HepG2 (cell line): ENCODE data around the gene DPH3. TPM values are rescaled to one million over a fixed set of nuclear protein-coding genes. Genes with fewer than 3 reads are reported as not detected.

Experiments
- CEBPB ChIP-seq: IDR thresholded peaks from 2 replicates; pipeline ENCODE4 v1.6.1; 2011; ENCODE audit warnings: low read depth, low read length, improper control_type of control experiment, borderline replicate concordance
- CENPBD1 ChIP-seq: sonication (generic); formaldehyde crosslinking; IDR thresholded peaks from 2 replicates; pipeline ENCODE4 v1.8.0; 2022; ENCODE audit warnings: missing genetic modification reagents, low read depth, mild to moderate bottlenecking, borderline replicate concordance
- GTF3A ChIP-seq: sonication (generic); formaldehyde crosslinking; conservative IDR thresholded peaks from 2 replicates; pipeline ENCODE4 v1.4.0; 2020; ENCODE audit warnings: mild to moderate bottlenecking, missing genetic modification reagents
- IKZF5 ChIP-seq: IDR thresholded peaks from 2 replicates; pipeline ENCODE4 v1.6.1; 2018; ENCODE audit warnings: missing genetic modification reagents, mild to moderate bottlenecking, missing compliant biosample characterization
- KLF12 ChIP-seq: sonication (generic); formaldehyde crosslinking; IDR thresholded peaks from 2 replicates; pipeline ENCODE4 v1.4.0; 2020; ENCODE audit warnings: missing genetic modification reagents, borderline replicate concordance
- MED13 ChIP-seq: sonication (generic); formaldehyde crosslinking; IDR thresholded peaks from 2 replicates; pipeline ENCODE4 v1.5.0; 2020; ENCODE audit warnings: missing genetic modification reagents
- NFYC ChIP-seq: IDR thresholded peaks from 2 replicates; pipeline ENCODE4 v1.6.1; 2016; ENCODE audit warnings: missing genetic modification reagents, missing compliant biosample characterization
- PITX1 ChIP-seq: sonication (generic); formaldehyde crosslinking; IDR thresholded peaks from 2 replicates; pipeline ENCODE4 v1.5.1; 2020; ENCODE audit warnings: mild to moderate bottlenecking, missing genetic modification reagents
- RARA ChIP-seq: IDR thresholded peaks from 2 replicates; pipeline ENCODE4 v1.6.1; 2016; ENCODE audit warnings: missing genetic modification reagents, missing compliant biosample characterization
- SIN3A ChIP-seq: IDR thresholded peaks from 2 replicates; pipeline ENCODE4 v1.6.1; 2011; ENCODE audit warnings: low read depth, mild to moderate bottlenecking, control low read depth, low read length, borderline replicate concordance
- SRF ChIP-seq: IDR thresholded peaks from 2 replicates; pipeline ENCODE4 v1.6.1; 2011; ENCODE audit warnings: mild to moderate bottlenecking, low read depth, low read length, moderate library complexity
- U2AF1 ChIP-seq: fragments of 200-400 bp; formaldehyde crosslinking; optimal IDR thresholded peaks from 2 replicates; pipeline ENCODE3; 2017; ENCODE audit warnings: mild to moderate bottlenecking, low read depth, low read length
- ZFP36L1 ChIP-seq: sonication (generic); formaldehyde crosslinking; IDR thresholded peaks from 2 replicates; pipeline ENCODE4 v1.8.0; 2022; ENCODE audit warnings: mild to moderate bottlenecking, missing genetic modification reagents, moderate library complexity
- ZNF251 ChIP-seq: sonication (generic); formaldehyde crosslinking; IDR thresholded peaks from 2 replicates; pipeline ENCODE4 v1.9.0; 2021; ENCODE audit warnings: mild to moderate bottlenecking, missing genetic modification reagents
- ZNF354B ChIP-seq: sonication (generic); formaldehyde crosslinking; IDR thresholded peaks from 2 replicates; pipeline ENCODE4 v1.8.0; 2022; ENCODE audit warnings: mild to moderate bottlenecking, missing genetic modification reagents
- ZNF530 ChIP-seq: sonication (generic); formaldehyde crosslinking; IDR thresholded peaks from 2 replicates; pipeline ENCODE4 v1.5.0; 2020; ENCODE audit warnings: low read depth, mild to moderate bottlenecking, missing genetic modification reagents
- ZNF720 ChIP-seq: sonication (generic); formaldehyde crosslinking; IDR thresholded peaks from 2 replicates; pipeline ENCODE4 v1.4.0; 2020; ENCODE audit warnings: missing genetic modification reagents
- ZNF768 ChIP-seq: sonication (generic); formaldehyde crosslinking; IDR thresholded peaks from 2 replicates; pipeline ENCODE4 v1.4.0; 2020; ENCODE audit warnings: missing genetic modification reagents
- ZNF773 ChIP-seq: sonication (generic); formaldehyde crosslinking; IDR thresholded peaks from 2 replicates; pipeline ENCODE4 v1.4.0; 2020; ENCODE audit warnings: missing genetic modification reagents, borderline replicate concordance
- ZNF792 ChIP-seq: IDR thresholded peaks from 2 replicates; pipeline ENCODE4 v1.6.1; 2016
- polyA plus RNA-seq, 8 experiments: library from polyadenylated mRNA; depleted of rRNA in 3 of 8; stranded (reverse) in 7 of 8; unstranded in 1 of 8; fragments of >200 nt; fragmentation: Illumina TruSeq in 4 of 8; extraction: Trizol in 4 of 8; gene quantifications; 2 replicates each; pipeline versions ENCODE4 v1.2.1 to v1.2.3, GENCODE V29; 2011 to 2016; ENCODE audit warnings: low read depth in 4 of 8, missing spikeins in 1 of 8, mixed read lengths in 1 of 8; ENCODE audit not compliant: insufficient read depth in 1 of 8
- total RNA-seq, 5 experiments: library from RNA; depleted of rRNA; stranded (reverse); fragments of >200 nt; fragmentation: Illumina TruSeq; extraction: Trizol; gene quantifications; 2 replicates each; pipeline ENCODE4 v1.2.3, GENCODE V29; 2016; ENCODE audit warnings: low read depth in 1 of 5
- TF ChIP-seq, protein P1 (sequence below): sonication (generic); formaldehyde crosslinking; IDR thresholded peaks from 2 replicates; pipeline ENCODE4 v1.5.0; 2020; ENCODE audit warnings: mild to moderate bottlenecking, missing genetic modification reagents
- TF ChIP-seq, protein P2 (sequence below): sonication (generic); formaldehyde crosslinking; IDR thresholded peaks from 2 replicates; pipeline ENCODE4 v1.5.1; 2020; ENCODE audit warnings: missing genetic modification reagents, mild to moderate bottlenecking, borderline replicate concordance
- TF ChIP-seq, protein P3 (sequence below): sonication (generic); formaldehyde crosslinking; IDR thresholded peaks from 2 replicates; pipeline ENCODE4 v1.4.0; 2020; ENCODE audit warnings: mild to moderate bottlenecking, missing genetic modification reagents

DPH3 gene
- total and polyA plus RNA-seq, 2 of the 13 experiments (the other 11 are each of a cell fraction or from before 2014, with no cell fraction given): 18.3 to 21.6 TPM

GRCh38 chr3:16264708-16265454 lies at the start of gene DPH3, which contains the start of gene OXNAD1 (continued):
- TF ChIP-seq IKZF5 (CRISPR knock-in tag) (peak; percentile 87; the same call in 1 of the 2 replicates), ZNF773 (CRISPR knock-in tag) (0 out of 2 replicates have a peak, but pooled peaks have one; percentile 46), U2AF1 (no peak), SIN3A (peak; percentile 55; the same call in 1 of the 2 replicates), RARA (CRISPR knock-in tag) (peak; percentile 30; the same call in 1 of the 2 replicates), MED13 (CRISPR knock-in tag) (no peak), ZNF792 (CRISPR knock-in tag) (peak; percentile 35), ZNF354B (CRISPR knock-in tag) (no peak), KLF12 (peak; percentile 78; the same call in 1 of the 2 replicates), SRF (peak; percentile 87), NFYC (CRISPR knock-in tag) (peak; percentile 83), CENPBD1 (CRISPR knock-in tag) (no peak), ZNF251 (no peak), GTF3A (CRISPR knock-in tag) (no peak), CEBPB (peak; percentile 91), PITX1 (CRISPR knock-in tag) (peak; percentile 81), ZNF768 (CRISPR knock-in tag) (no peak), ZNF530 (CRISPR knock-in tag) (no peak), ZNF720 (CRISPR knock-in tag) (no peak), ZFP36L1 (CRISPR knock-in tag) (no peak; the same call in 1 of the 2 replicates)
- TF ChIP-seq, protein P1, sequence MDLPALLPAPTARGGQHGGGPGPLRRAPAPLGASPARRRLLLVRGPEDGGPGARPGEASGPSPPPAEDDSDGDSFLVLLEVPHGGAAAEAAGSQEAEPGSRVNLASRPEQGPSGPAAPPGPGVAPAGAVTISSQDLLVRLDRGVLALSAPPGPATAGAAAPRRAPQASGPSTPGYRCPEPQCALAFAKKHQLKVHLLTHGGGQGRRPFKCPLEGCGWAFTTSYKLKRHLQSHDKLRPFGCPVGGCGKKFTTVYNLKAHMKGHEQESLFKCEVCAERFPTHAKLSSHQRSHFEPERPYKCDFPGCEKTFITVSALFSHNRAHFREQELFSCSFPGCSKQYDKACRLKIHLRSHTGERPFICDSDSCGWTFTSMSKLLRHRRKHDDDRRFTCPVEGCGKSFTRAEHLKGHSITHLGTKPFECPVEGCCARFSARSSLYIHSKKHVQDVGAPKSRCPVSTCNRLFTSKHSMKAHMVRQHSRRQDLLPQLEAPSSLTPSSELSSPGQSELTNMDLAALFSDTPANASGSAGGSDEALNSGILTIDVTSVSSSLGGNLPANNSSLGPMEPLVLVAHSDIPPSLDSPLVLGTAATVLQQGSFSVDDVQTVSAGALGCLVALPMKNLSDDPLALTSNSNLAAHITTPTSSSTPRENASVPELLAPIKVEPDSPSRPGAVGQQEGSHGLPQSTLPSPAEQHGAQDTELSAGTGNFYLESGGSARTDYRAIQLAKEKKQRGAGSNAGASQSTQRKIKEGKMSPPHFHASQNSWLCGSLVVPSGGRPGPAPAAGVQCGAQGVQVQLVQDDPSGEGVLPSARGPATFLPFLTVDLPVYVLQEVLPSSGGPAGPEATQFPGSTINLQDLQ (CRISPR knock-in tag): no peak
- TF ChIP-seq, protein P2, sequence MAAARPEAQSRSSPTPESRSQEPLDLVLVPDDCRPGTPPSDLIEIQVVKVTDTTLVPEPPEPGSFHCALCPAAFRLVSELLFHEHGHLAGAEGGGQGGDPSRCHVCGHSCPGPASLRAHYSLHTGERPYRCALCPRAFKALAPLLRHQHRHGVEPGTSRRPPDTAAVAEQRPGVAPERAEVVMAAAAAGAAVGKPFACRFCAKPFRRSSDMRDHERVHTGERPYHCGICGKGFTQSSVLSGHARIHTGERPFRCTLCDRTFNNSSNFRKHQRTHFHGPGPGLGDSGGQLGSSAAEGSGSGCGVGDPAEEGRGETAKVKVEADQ (CRISPR knock-in tag): no peak
- TF ChIP-seq, protein P3, sequence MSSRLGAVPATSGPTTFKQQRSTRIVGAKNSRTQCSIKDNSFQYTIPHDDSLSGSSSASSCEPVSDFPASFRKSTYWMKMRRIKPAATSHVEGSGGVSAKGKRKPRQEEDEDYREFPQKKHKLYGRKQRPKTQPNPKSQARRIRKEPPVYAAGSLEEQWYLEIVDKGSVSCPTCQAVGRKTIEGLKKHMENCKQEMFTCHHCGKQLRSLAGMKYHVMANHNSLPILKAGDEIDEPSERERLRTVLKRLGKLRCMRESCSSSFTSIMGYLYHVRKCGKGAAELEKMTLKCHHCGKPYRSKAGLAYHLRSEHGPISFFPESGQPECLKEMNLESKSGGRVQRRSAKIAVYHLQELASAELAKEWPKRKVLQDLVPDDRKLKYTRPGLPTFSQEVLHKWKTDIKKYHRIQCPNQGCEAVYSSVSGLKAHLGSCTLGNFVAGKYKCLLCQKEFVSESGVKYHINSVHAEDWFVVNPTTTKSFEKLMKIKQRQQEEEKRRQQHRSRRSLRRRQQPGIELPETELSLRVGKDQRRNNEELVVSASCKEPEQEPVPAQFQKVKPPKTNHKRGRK (CRISPR knock-in tag): peak; percentile 27; the same call in 1 of the 2 replicates
